GM12864 (cell line): Measurements from ENCODE around the gene GEMIN5.

Experiments
- DNase-seq: peaks from one replicate; pipeline ENCODE4 v3.0.0-alpha.2; 2011; ENCODE audit warnings: low read depth
- H3K4me3 ChIP-seq: 2 replicates; pipeline ENCODE4 v1.5.1; 2011; ENCODE audit warnings: mild to moderate bottlenecking, low read depth, low read length, control low read depth
- CTCF ChIP-seq: IDR thresholded peaks from 2 replicates; pipeline ENCODE4 v1.5.1; 2011; ENCODE audit warnings: low read depth, mild to moderate bottlenecking, moderate library complexity, low read length, control low read depth, inconsistent platforms; ENCODE audit errors: missing control alignments

Gene GEMIN5

GRCh38 chr5:154849264-154849785 lies 88.7 kb downstream of the GEMIN5 start:
- no peak for TF ChIP-seq CTCF
- DNase-seq: no peak
- H3K4me3 ChIP-seq: no peak overlapping the region

GRCh38 chr5:154844809-154845208 lies 93.2 kb downstream of the GEMIN5 start:
- no peak overlapping the region for H3K4me3 ChIP-seq

GRCh38 chr5:154842689-154843530 lies 95.1 kb downstream of the GEMIN5 start:
- DNase-seq: no peak
- no peak overlapping the region for H3K4me3 ChIP-seq
- TF ChIP-seq CTCF: no peak

More at GRCh38 chr5:154844809-154845208, 93.2 kb downstream of the GEMIN5 start:
- no peak for TF ChIP-seq CTCF
- no peak for DNase-seq

GRCh38 chr5:154841273-154841661 lies 96.7 kb downstream of the GEMIN5 start:
- H3K4me3 ChIP-seq: no peak overlapping the region
- DNase-seq: no peak
- TF ChIP-seq CTCF: no peak

- no peak overlapping the region for H3K4me3 ChIP-seq
- no peak for TF ChIP-seq CTCF
- DNase-seq: no peak
Measured at GRCh38 chr5:154840435-154841272, 97.4 kb downstream of the GEMIN5 start.
